HG03439 (cell line): ENCODE results near the gene RMC1.
"Not testable (repeated sequence)": the region's sequence is repeated elsewhere in the genome, so short reads cannot be mapped to it uniquely, and the experiment has no call there.

Experiments
- ATAC-seq: cut with Tn5 transposase; IDR thresholded peaks from one replicate; pipeline ENCODE4 v1.9.1; 2021; ENCODE audit warnings: mild to moderate bottlenecking, moderate library complexity; ENCODE audit not compliant: unreplicated experiment

The RMC1 gene

GRCh38 chr18:23556145-23556780 is 53.0 kb downstream of the RMC1 start:
- no peak for ATAC-seq

GRCh38 chr18:23557511-23557910 is 54.2 kb downstream of the RMC1 start:
- ATAC-seq, result not testable (repeated sequence)

- no peak for ATAC-seq
These were observed 56.9 kb downstream of the RMC1 start for GRCh38 chr18:23560186-23560585.

- no peak for ATAC-seq
These were observed 60.2 kb downstream of the RMC1 start for GRCh38 chr18:23563377-23564043.

- no peak for ATAC-seq
These were observed 62.7 kb downstream of the RMC1 start for GRCh38 chr18:23565916-23566547.

DNA sequence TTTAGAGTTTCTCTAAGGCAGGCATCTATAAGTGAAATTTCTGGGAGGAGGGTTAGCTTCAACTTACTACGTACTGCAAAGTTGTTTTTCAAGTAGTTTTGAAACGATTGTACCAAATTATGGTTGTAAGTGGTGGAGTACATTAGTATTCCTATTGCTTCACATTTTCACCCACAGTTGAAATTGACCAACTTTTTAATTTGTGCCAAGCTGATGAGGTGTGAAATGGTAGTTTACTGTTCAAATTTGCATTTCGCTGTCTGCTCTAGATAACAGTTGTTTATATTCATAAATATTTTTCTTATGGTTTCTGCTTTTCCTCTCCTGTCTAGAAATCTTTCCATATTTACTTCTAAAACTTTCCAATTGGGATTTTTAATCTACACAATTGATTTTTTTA is 64.4 kb downstream of the RMC1 start:
- no peak for ATAC-seq

DNA sequence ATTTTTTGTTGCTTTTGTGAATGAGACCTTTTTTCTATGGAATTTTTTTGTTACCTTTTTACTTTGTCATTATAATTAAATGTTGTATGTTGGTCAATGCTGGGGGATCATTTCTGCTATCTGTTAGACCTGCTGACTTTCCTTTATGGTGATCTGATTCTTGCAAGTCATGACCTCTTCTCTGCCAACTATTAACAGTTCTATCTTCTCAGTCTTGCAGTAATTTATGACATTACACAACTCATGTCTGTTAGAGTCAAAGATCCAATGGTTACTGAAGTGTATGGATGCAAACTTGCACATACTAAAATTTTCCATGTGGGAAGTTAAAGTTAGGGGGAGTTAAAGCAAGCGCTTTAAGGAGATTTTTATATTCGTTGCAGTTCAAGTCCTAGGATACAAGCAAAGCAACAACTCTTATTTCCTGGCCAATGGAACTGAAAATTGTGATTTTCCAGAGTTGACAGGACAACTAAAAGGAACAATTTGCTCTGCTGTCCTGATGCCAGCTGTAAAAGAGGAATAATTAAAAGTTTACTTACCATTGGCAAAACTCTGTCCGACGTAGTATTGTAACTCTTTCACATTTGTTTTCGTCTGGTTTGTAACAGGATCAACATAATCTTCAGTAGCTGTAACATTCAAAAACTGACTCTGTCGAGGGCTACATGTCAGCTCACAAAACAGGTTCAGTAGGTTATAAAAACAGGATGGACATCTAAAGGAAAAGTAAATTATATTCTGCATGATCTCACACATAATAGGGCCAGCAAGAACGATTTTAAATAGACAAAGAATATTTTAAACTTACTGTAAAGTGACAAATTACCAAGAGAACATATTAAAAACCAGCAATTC is 65.2 kb downstream of the RMC1 start:
- ATAC-seq, result no peak

- ATAC-seq, result no peak
These were observed 66.2 kb downstream of the RMC1 start for GRCh38 chr18:23569299-23570063.

DNA sequence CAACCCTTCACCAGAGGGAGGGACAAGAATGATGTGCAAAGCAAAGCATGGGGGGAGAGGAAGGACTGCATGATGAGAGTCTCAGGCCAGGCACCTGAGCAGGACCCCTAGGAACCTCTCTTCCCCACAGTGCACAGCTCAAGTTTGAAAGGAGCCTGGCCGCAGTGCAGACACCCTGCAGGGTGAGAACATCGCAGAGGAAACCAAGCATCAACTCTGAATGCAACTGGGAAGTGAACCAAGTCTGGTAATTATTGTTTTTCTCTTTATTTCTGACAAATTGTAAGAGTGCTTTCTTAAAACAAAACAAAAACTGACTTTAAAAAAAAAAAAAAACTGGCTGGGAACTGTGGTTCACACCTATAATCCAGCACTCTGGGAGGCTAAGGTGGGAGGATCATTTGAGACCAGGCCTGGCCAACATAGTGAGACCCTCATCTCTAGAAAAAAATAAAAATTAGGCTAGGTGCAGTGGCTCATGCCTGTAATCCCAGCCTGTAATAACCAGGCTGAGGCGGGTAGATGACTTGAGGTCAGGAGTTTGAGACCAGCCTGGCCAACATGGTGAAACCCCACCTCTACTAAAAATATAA is 67.7 kb downstream of the RMC1 start:
- no peak for ATAC-seq

GRCh38 chr18:23572012-23572411 is 68.7 kb downstream of the RMC1 start:
- no peak for ATAC-seq

GRCh38 chr18:23572570-23572969 is 69.3 kb downstream of the RMC1 start:
- no peak for ATAC-seq

DNA sequence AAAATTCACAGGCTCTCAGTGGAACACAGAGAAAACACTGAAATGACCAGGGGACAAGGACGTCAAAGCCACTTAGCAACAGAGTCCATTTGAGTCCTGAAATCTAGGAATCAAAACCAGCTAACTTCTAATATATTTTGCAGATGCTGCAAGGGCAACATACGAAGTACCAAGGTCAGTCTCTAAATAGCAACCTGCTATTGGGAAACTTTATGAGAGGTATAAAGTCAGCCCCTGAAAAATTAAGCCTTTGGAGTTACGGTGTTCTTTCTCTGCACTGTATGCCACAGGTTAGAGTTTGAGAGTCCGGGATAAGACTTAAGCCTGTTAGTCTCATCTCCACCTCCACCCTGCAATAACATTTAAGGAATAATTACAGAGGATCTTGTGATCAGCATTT is 69.7 kb downstream of the RMC1 start:
- ATAC-seq, result no peak

DNA sequence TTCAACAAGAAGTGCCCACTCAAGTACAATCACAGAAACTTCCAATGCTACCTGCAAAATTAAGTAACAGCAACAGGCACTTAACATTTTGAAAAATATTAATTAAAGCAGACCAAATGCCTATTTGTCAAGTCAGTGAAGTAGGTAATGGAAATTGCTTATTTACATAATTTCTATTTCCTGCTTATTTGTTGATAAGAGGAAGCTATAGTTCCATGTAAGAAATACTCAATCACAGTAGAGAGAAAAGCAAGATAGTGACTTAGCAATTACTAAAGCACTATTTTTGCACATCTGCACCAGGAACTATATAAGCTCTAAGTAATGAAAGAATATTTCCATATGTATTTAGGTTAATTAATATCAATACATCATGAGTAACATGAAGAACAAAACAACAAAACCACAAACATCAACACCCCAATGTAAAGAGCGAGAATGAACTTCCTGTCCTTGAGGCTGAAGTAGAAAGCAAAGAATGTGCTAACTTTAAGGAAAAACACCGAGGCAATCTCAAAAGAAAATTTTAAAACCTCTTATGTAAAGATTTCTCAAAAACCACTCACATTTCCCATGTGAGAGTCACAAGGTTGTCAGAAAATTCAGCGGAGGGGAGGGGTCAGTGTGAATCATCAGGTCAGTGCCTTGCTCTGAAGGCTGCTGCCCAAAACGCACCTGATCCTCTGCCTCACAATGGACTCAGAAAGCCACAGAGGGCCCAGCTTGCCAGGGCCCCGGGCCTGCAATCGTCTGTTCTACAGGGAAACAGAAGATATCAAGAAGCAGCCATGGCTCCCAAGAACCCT is 70.5 kb downstream of the RMC1 start:
- ATAC-seq, result no peak

DNA sequence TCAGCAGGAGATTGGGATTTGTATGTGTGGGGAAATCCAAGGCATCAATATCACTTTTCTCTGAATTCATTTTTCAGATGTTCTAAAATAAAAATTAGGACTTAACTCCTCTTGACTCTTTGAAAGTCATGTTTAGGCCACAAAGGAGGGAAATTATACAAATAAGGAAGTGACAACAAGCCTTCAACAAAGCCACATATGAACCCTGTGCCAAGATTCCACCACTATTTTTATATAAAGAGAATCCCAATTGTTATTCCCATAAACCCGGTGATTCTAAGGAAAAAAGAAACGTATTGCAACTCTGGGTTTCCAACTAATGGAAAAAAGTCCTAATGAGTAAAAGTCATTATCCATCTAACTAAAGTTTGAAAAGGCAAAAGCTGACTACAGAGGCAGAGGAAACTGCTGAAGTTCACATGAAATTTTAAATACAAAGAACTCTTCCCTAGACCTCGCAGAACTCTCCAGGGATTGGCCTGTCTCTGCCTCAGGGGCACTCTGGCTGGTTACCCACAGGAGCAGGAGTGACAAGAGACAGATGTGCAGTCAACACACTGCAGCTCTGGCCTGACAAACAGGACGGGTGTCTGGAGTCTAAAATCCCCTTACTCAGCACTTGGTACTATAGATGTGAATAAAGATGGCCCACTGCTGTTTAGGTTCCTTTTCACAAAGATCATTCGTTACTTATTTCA is 71.4 kb downstream of the RMC1 start:
- no peak for ATAC-seq

- no peak for ATAC-seq
These were observed 72.0 kb downstream of the RMC1 start for GRCh38 chr18:23575309-23575651.

- not testable (repeated sequence) for ATAC-seq
These were observed 74.2 kb downstream of the RMC1 start for GRCh38 chr18:23577521-23577920.

DNA sequence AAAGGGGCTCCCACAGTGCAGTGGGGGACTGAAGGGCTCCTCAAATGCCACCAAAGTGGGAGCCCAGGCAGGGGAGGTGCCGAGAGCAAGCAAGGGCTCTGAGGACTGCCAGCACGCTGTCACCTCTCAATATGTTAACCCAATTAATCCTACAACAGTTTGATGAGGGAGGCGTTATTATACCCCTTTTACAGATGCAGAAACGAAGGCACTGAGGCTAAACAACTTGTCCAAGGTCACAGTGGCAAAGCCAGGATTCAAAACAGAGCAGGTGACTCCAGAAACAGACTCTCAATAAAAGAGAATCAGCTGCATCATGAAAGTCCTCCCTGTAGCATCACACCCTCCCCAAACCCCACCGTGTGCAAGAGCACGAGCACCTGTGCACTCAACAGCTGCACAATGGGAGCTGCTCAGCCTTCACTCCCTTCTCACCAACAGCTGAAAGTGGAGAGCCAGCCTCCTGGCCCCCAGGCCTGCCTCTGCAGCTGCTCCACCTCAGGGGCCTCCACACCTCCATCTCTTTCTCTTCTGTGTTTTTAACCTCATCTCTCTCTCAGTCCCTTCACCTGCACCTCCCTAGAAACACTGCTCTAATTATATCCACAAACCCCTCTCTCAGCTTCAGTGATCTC is 74.9 kb downstream of the RMC1 start:
- ATAC-seq, result no peak

DNA sequence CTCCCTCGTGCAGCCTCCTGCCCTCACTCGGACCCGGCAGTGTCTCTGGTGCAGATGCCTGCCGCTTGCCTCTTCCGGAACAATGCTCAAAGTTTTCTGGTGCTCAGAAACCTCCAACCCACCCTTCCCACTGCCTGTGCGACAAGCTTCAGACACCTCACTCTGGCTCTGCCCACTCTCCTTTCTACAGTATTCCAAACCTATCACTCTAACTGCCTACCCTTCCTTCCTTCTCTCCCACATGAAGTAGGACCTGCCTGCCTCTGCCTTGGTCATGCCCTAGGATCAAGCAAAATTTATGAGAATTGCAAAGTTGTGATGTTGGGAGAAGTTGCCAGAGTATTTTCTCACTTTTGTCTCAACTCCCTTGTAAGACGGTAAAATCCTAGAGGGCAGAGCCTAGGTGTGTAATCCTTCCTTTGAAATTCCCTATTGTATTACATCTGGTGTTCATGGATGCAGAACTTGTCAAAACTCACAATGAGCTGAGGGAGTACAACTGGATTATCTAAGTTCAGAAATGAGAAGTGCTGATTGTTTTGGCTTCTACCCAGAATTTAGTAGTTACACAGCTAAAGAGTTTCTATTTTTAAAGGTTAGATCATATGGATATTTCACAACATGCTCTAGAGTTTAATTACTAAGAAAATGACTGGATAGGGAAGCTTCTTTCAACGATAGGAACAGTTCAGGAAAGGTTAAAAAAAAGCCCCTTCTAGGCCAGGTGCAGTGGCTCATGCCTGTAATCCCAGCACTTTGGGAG is 75.8 kb downstream of the RMC1 start:
- ATAC-seq, result no peak
